ENCODE data around the gene FANCC. TPM values are rescaled to one million over a fixed set of nuclear protein-coding genes. Genes with fewer than 3 reads are reported as not detected.

FANCC gene
- total and polyA plus RNA-seq, 2 of the 8 experiments (the other 6 are each of a cell fraction or from before 2014, with no cell fraction given): 7.8 to 15.2 TPM

DNA sequence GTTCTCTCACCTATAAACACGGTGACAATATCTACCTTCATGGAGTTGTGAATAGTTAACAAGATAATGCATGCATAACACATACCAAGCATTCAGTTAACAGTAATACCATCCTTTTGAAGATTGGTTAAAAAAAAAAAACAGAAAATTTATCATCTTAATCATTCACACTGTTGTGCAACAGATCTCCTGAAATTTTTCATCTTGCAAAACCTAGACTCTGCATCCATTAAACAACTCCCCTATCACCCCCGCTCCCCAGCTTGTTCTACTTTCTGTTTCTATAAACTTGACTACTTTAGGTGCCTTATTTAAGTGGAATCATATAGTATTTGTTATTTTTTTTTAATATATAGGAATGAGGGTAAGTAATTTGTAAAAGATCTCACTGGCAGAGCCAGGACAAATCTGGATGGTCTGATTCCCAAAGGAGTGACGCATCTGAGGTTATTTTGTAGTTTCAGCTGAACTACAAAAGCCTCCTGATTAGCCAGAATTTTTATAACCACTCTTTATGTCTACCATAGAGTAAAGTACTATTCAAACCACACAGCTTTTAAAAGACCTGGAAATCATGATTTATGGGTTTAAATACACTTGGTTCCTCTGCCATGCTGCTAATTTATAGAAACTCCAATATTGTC, 93.0 kb downstream of the FANCC start:
- H3K14ac ChIP-seq (ENCODE audit: insufficient read length): no peak overlapping the region
- no peak overlapping the region for H2BK5ac ChIP-seq (ENCODE audit: low read depth, low read length)
- no peak overlapping the region for H3K56ac ChIP-seq (replicated peaks; ENCODE audit: insufficient read length, low read depth, low read length)
- no peaks in the 10 kb centered on the region for H3K23me2 ChIP-seq (ENCODE audit: low read depth, low read length)
- no peak overlapping the region for H2BK12ac ChIP-seq (ENCODE audit: low read depth, low read length)
- no peak overlapping the region for H4K8ac ChIP-seq (ENCODE audit: extremely low read depth, insufficient read depth, low read length)
- no peaks in the 10 kb centered on the region for H3K27me3 ChIP-seq (replicated peaks in 1 of 4; ENCODE audit: control insufficient read depth in 3 of 4, extremely low read depth in 1 of 4, insufficient read depth in 3 of 4, low read length in 3 of 4)
- POLR2A ChIA-PET (ENCODE audit: partially characterized antibody): no interaction called here
- no peak overlapping the region for H4K91ac ChIP-seq (replicated peaks; ENCODE audit: insufficient read length, low read length)
- H3K79me2 ChIP-seq (ENCODE audit: control insufficient read depth in 1 of 2, insufficient read depth in 2 of 2, low read length in 2 of 2): no peaks in the 10 kb centered on the region
- no peak overlapping the region for H4K5ac ChIP-seq (ENCODE audit: insufficient read length, low read depth, low read length)
- CTCF ChIA-PET (ENCODE audit: partially characterized antibody): interaction anchor here (0.7 to 2.4 kb wide), 4 partner anchors 41 to 56 kb away, joined by 3 to 7 read pairs (median 4); no protein-coding TSS in a partner anchor
- H2AFZ ChIP-seq (ENCODE audit: low read length): no peak overlapping the region
- H3K18ac ChIP-seq (ENCODE audit: extremely low read depth, low read length): no peak overlapping the region
- no peak overlapping the region for H3K4me2 ChIP-seq (ENCODE audit: insufficient read depth in 1 of 2, low read depth in 2 of 2, low read length in 2 of 2)
- no peak overlapping the region for H3K23ac ChIP-seq (ENCODE audit: insufficient read length)
- FAIRE-seq (no peak), DNase-seq (ENCODE audit: low read depth in 1 of 2, low spot score in 2 of 2) (no peak)
- no peak overlapping the region for H2BK120ac ChIP-seq (replicated peaks; ENCODE audit: low read depth, low read length)
- H3K9me3 ChIP-seq (ENCODE audit: insufficient read depth in 2 of 2, low read depth in 1 of 2, low read length in 1 of 2): no peaks in the 10 kb centered on the region
- H3K4ac ChIP-seq (replicated peaks; ENCODE audit: insufficient read length, low read depth, low read length): no peak overlapping the region
- H4K20me1 ChIP-seq (replicated peaks in 1 of 2; ENCODE audit: control insufficient read depth in 1 of 2, insufficient read depth in 2 of 2, low read length in 2 of 2): no peaks in the 10 kb centered on the region
- no peak overlapping the region for H2BK20ac ChIP-seq (ENCODE audit: low read length)
- H3K27ac ChIP-seq (ENCODE audit: low read depth, low read length): no peak overlapping the region
- H3K4me3 ChIP-seq (ENCODE audit: extremely low read depth in 1 of 4, insufficient read depth in 2 of 4, low read depth in 3 of 4, low read length in 4 of 4): no peak overlapping the region
- H3K36me3 ChIP-seq (ENCODE audit: control insufficient read depth in 2 of 4, insufficient read depth in 4 of 4, low read length in 3 of 4): no peaks in the 10 kb centered on the region
- H2AK5ac ChIP-seq (ENCODE audit: low read depth, low read length): no peak overlapping the region
- H3K79me1 ChIP-seq (ENCODE audit: low read depth, low read length): no peaks in the 10 kb centered on the region
- H2BK15ac ChIP-seq (ENCODE audit: low read length): no peak overlapping the region
- H3K4me1 ChIP-seq (replicated peaks in 1 of 4; ENCODE audit: control insufficient read depth in 3 of 4, insufficient read depth in 4 of 4, low read length in 3 of 4): peaks cover 0 to 2% (median under 1%) of the 10 kb centered on the region in 4 experiments; a peak in 3 of 7 replicates
- WGBS, 2 experiments (ENCODE audit: extremely low coverage in 1 of 2, insufficient coverage in 1 of 2, insufficient read length in 1 of 2, insufficient replicate concordance in 2 of 2, low coverage in 1 of 2, low lambda C conversion rate in 2 of 2, missing lambda C conversion rate in 1 of 2): 94% methylated on average over 3 of the region's 3 CpGs; no CpG with 5 or more reads in 1 of the 2 experiments
- H3K9ac ChIP-seq (replicated peaks in 1 of 4; ENCODE audit: extremely low read depth in 1 of 4, low read depth in 3 of 4, low read length in 3 of 4): no peak overlapping the region
- TF ChIP-seq GABPA (IDR thresholded peaks at IDR 0.05; ENCODE audit: borderline replicate concordance, insufficient read depth, low read length): no peak
- no peak for TF ChIP-seq CEBPB (IDR thresholded peaks at IDR 0.05; ENCODE audit: low read depth, low read length)
- TF ChIP-seq, protein P1, sequence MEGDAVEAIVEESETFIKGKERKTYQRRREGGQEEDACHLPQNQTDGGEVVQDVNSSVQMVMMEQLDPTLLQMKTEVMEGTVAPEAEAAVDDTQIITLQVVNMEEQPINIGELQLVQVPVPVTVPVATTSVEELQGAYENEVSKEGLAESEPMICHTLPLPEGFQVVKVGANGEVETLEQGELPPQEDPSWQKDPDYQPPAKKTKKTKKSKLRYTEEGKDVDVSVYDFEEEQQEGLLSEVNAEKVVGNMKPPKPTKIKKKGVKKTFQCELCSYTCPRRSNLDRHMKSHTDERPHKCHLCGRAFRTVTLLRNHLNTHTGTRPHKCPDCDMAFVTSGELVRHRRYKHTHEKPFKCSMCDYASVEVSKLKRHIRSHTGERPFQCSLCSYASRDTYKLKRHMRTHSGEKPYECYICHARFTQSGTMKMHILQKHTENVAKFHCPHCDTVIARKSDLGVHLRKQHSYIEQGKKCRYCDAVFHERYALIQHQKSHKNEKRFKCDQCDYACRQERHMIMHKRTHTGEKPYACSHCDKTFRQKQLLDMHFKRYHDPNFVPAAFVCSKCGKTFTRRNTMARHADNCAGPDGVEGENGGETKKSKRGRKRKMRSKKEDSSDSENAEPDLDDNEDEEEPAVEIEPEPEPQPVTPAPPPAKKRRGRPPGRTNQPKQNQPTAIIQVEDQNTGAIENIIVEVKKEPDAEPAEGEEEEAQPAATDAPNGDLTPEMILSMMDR (IDR thresholded peaks at IDR 0.05; ENCODE audit: control extremely low read depth in 1 of 3, insufficient read depth in 1 of 3, low read depth in 1 of 3, low read length in 3 of 3): no peak
- TF ChIP-seq EP300 (IDR thresholded peaks at IDR 0.05; ENCODE audit: borderline replicate concordance in 1 of 2, low read depth in 2 of 2, low read length in 2 of 2): no peak
- no peak for TF ChIP-seq GTF2F1 (IDR thresholded peaks at IDR 0.05; ENCODE audit: borderline replicate concordance, low read depth, low read length)
- TF ChIP-seq KDM1A (IDR thresholded peaks at IDR 0.05; ENCODE audit: borderline replicate concordance, low read length): no peak
- no peak for TF ChIP-seq POLR2A (IDR thresholded peaks at IDR 0.05; ENCODE audit: control extremely low read depth in 1 of 2, low read depth in 2 of 2, low read length in 2 of 2)
- no peak for TF ChIP-seq BRCA1 (IDR thresholded peaks at IDR 0.05; ENCODE audit: low read depth, low read length)
- TF ChIP-seq RNF2 (IDR thresholded peaks at IDR 0.05; ENCODE audit: borderline replicate concordance, low read depth, low read length, missing control alignments, poor library complexity, severe bottlenecking): no peak
- no peak for TF ChIP-seq JUND (IDR thresholded peaks at IDR 0.05; ENCODE audit: low read length)
